ENCODE results near the gene HOXA9. TPM values are rescaled to one million over a fixed set of nuclear protein-coding genes. Genes with fewer than 3 reads are reported as not detected.

Gene HOXA9
- total RNA-seq, 2 experiments from 2014 or later, result not detected

DNA sequence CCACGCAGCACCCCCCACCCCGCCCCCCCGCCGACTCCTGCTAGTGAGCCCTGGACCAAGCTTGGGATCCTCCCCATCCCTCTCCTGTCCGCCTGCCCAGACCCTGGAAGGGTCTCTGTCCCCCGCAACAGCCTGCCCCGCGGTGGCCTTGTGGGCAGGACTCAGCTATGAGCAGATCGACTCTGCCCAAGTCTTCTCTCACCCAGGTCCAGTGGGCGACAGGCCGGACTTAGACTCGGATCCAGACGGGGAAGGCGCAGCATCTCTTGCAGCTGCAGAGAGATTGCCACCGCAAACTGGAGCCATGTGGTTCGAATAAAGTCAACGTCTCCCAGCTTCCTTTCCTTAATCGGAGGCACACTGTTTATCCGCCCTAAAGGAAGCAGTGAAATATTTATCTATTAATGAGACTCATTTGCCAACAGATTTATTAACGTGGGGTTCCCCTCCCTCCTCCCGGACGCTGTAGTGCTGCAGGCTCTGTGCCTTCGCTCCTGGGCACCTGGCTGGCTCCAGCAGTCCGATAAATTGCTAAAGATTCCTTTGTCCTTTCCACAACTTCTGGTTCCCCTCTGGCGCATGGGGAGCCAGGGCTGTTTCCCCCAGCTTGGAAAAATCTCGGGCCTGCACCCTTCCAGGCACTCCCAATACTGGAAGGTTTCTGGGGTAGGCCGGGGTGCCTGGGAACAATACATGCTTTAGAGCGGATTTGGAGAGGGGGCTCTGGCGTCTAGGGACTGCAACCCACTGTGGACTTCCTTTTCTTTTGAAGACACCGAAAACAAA is 8.2 kb downstream of the HOXA9 start:
- ChIA-PET CTCF (ENCODE audit: unreplicated experiment) (no interaction called here), POLR2A (no interaction called here)
- Histone ChIP-seq H3K36me3 (ENCODE audit: insufficient read depth, low read length) (no peaks in the 10 kb centered on the region), H3K9me3 (ENCODE audit: low read length) (no peaks in the 10 kb centered on the region), H3K4me3 (ENCODE audit: low read depth, low read length, poor library complexity, severe bottlenecking) (no peak overlapping the region), H2AFZ (ENCODE audit: low read length) (peak overlapping the region; percentile 99; the same call in 1 of the 2 replicates), H3K27ac (ENCODE audit: low read depth, low read length, poor library complexity, severe bottlenecking) (no peak overlapping the region), H4K20me1 (ENCODE audit: insufficient read depth, low read length) (no peaks in the 10 kb centered on the region), H3K9me2 (ENCODE audit: insufficient read depth, low read length) (no peaks in the 10 kb centered on the region), H3K4me1 (ENCODE audit: insufficient read depth, low read length, poor library complexity, severe bottlenecking) (peaks cover 30% of the 10 kb centered on the region), H3K79me2 (ENCODE audit: insufficient read depth, low read depth, low read length) (no peaks in the 10 kb centered on the region), H3K4me2 (ENCODE audit: low read length) (0 out of 2 replicates have a peak overlapping the region, but pooled peaks have one; percentile 84)
- TF ChIP-seq, protein P1, sequence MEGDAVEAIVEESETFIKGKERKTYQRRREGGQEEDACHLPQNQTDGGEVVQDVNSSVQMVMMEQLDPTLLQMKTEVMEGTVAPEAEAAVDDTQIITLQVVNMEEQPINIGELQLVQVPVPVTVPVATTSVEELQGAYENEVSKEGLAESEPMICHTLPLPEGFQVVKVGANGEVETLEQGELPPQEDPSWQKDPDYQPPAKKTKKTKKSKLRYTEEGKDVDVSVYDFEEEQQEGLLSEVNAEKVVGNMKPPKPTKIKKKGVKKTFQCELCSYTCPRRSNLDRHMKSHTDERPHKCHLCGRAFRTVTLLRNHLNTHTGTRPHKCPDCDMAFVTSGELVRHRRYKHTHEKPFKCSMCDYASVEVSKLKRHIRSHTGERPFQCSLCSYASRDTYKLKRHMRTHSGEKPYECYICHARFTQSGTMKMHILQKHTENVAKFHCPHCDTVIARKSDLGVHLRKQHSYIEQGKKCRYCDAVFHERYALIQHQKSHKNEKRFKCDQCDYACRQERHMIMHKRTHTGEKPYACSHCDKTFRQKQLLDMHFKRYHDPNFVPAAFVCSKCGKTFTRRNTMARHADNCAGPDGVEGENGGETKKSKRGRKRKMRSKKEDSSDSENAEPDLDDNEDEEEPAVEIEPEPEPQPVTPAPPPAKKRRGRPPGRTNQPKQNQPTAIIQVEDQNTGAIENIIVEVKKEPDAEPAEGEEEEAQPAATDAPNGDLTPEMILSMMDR (conservative IDR thresholded peaks at IDR 0.05; ENCODE audit: low read length), result no peak
- TF ChIP-seq EZH2phosphoT487 (IDR thresholded peaks at IDR 0.05; ENCODE audit: borderline replicate concordance, low read depth, low read length), result no peak
- no peak for DNase-seq (ENCODE audit: low spot score)
- intact Hi-C loops (cut with micrococcal nuclease; ENCODE audit: unreplicated experiment), result loop anchor here (10.0 kb wide), 1 partner anchor 1262 kb away; no protein-coding TSS in a partner anchor
- no TSS peak for BruUV-seq (replicated peaks)

- peak within 1 kb of the TSS; percentile 69 for H3K4me3 ChIP-seq (ENCODE audit: low read depth, low read length, poor library complexity, severe bottlenecking)
- ChIA-PET CTCF (ENCODE audit: unreplicated experiment) (no interaction called here), POLR2A (no interaction called here)
- H3K27ac ChIP-seq (ENCODE audit: low read depth, low read length, poor library complexity, severe bottlenecking), result peak within 1 kb of the TSS; percentile 47
- H3K79me2 ChIP-seq (ENCODE audit: insufficient read depth, low read depth, low read length), result no peaks in the 10 kb centered on the region
- peak within 1 kb of the TSS; percentile 99 for H2AFZ ChIP-seq (ENCODE audit: low read length)
- H3K9me2 ChIP-seq (ENCODE audit: insufficient read depth, low read length), result no peaks in the 10 kb centered on the region
- H3K4me1 ChIP-seq (ENCODE audit: insufficient read depth, low read length, poor library complexity, severe bottlenecking), result peaks cover 35% of the 10 kb centered on the region
- no peaks in the 10 kb centered on the region for H3K36me3 ChIP-seq (ENCODE audit: insufficient read depth, low read length)
- H4K20me1 ChIP-seq (ENCODE audit: insufficient read depth, low read length), result no peaks in the 10 kb centered on the region
- BruUV-seq (replicated peaks), result no TSS peak
- H3K4me2 ChIP-seq (ENCODE audit: low read length), result peak within 1 kb of the TSS; percentile 84
- no peaks in the 10 kb centered on the region for H3K9me3 ChIP-seq (ENCODE audit: low read length)
- intact Hi-C loops (cut with micrococcal nuclease; ENCODE audit: unreplicated experiment), result loop anchor here (10.0 kb wide), 1 partner anchor 1262 kb away; no protein-coding TSS in a partner anchor
- TF ChIP-seq EZH2phosphoT487 (IDR thresholded peaks at IDR 0.05; ENCODE audit: borderline replicate concordance, low read depth, low read length), result no peak
- TF ChIP-seq, protein P1 (conservative IDR thresholded peaks at IDR 0.05; ENCODE audit: low read length), result no peak
- DNase-seq (ENCODE audit: low spot score), result peak; percentile 48
Measured at GRCh38 chr7:27156508-27156898, 8.8 kb downstream of the HOXA9 start, which contains the start of gene HOXA7. TSS of gene HOXA7 (minus strand) at chr7:27156675. CDS start at chr7:27156545, 130 bp downstream.

Measured in OCI-LY7 (cell line).